ENCODE measurements around the gene TPR. TPM values are rescaled to one million over a fixed set of nuclear protein-coding genes. Genes with fewer than 3 reads are reported as not detected.
"Not testable (repeated sequence)": the region's sequence is repeated elsewhere in the genome, so short reads cannot be mapped to it uniquely, and the experiment has no call there.

Gene TPR
- 244 and 250 TPM in 2 replicates for total RNA-seq

DNA sequence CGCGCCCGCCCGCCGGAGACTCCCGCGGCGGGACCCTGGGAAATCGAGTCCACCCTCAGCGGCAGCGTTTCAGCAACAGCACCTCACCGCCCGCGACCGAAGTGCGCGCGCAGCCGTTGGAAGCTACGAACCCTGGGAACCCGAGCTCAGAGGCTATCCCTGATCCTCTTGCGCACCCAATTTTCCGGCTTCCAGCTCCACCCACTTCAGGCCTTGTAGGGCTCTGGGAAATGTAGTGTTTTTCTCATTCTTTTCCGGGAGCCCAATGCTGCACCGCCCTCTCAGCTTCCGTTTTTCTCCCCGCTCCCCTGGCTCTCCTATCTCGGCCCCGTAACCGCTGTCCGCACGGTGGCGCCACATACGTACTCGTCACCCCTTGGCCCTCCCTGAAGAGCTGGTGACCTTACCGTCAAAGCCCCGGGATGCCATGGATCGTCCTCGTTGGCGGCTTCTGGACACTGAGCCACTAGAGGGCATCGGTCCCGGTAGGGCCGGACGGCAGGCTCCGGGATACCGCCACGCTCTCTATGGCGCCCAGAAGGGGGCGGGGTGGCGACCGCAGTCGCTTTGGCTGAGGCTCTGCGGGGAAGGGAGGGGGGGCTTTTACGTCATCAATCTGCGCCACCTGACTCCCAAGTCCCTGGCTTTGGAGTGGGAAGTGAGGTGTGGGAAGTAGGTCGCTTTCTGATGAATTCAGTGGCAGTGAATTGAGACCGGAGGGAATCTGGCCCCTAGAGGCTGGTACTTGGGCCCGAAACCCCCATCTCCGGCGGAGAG, at the start of gene TPR, which contains the start of gene ODR4:
Gene TPR, minus strand, starts transcription at position 102 of the 777 bp plus-strand sequence. CDS start 225 bp downstream, outside the sequence.
Gene ODR4, plus strand, starts transcription at position 687 of the 777 bp plus-strand sequence. CDS start 3,948 bp downstream, outside the sequence.
- intact Hi-C loops (cut with micrococcal nuclease), result loop anchor here (1.0 to 10.0 kb wide), 13 partner anchors 29 to 1620 kb away; partner anchors contain the start of genes IVNS1ABP, RNF2 and SWT1

DNA sequence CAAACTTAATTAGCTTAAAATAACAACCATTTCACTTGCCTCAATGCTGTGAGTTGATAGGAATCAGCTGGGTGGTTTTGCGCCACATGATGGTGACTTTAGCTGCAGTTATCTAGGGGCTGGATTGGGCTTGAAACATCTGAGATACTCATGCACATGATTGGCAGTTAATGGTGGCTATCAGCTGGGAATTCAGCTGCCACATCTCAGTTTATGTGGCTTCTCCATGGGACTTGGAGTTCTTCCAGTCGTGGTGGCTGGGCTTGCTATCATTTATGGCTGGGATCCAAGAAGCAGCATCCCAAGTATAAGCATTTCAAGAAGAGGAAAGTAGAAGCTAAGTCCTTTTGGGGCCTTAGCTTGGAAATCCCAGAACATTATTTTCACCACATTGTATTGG, 49.5 kb upstream of the TPR start:
- intact Hi-C loops (cut with micrococcal nuclease), result no loop called here

DNA sequence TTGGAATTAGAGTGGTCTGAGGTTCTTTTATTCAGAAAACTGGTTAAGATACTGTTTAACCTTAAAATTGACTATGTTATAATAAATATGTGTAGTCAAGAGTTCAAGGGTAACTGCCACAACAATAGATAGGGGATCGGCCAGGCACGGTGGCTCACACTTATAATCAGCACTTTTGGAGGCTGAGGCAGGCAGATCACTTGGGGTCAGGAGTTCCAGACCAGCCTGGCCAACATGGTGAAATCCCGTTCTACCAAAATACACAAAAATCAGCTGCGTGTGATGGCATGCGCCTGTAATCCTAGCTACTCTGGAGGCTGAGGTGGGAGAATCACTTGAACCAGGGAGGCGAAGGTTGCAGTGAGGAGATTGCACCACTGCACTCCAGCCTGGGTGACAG, 46.4 kb upstream of the TPR start:
- intact Hi-C loops (cut with micrococcal nuclease), result loop anchor here (1.0 to 2.0 kb wide), 2 partner anchors 17 to 47 kb away; partner anchors contain the start of genes ODR4 and TPR

DNA sequence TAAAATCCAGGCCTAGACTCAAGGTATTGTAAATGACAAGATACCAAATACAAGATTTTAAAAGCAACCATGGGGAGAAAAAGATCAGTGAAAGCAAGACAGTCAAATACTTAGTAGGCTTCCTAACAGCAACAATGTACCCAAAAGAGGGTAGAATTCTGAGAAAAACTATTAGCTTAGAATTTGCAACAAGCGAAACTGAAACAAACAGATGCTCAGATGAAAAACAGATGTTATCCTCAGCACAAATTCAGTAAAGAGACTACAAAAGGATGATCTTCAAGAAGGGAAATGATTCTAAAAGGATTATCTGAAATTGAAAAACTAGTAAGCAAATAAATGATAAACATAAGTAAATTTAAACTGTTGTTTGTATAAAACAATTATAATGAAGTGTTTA, 45.9 kb upstream of the TPR start:
- intact Hi-C loops (cut with micrococcal nuclease), result loop anchor here (1.0 to 2.0 kb wide), 3 partner anchors 11 to 46 kb away; partner anchors contain the start of genes ODR4 and TPR

DNA sequence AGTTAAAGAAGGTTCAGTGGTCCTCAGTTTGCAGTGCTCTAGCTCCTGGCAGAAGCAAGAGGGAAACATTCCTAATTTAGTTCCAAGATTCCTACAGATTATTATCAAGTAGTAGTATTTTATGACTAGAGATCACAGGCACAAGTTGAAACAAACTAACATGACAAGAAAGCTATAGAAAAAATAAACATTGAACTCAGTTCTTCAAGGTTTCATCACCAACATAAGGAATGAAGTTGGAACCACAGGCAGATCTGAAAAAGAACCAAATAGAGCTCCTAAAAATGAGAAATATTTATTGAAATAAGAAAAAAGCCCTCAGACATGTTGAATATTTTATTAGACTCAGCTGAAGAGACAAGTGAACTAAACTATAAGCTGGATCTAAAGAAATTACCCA, 45.3 kb upstream of the TPR start:
- intact Hi-C loops (cut with micrococcal nuclease), result loop anchor here (1.0 to 2.0 kb wide), 2 partner anchors 10 to 46 kb away; partner anchors contain the start of genes ODR4 and TPR

DNA sequence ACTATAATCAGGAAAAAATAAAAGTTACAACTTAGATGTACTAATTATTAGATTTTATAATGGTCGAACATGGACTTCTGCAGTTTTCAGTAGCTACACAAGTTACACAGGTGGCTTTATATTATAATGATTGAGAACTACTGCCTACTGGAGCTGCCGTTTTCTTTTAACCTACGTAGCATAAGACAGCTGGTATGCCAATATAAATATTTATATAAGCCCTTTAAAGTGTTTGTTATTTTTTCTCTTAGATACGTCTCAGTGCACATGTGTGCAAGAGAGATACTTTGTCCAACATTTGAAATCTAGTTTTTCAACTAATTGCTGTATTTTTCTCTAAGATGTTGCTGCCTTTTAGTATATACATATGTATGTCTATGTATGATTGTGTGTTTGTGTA, 43.5 kb upstream of the TPR start:
- intact Hi-C loops (cut with micrococcal nuclease), result no loop called here

DNA sequence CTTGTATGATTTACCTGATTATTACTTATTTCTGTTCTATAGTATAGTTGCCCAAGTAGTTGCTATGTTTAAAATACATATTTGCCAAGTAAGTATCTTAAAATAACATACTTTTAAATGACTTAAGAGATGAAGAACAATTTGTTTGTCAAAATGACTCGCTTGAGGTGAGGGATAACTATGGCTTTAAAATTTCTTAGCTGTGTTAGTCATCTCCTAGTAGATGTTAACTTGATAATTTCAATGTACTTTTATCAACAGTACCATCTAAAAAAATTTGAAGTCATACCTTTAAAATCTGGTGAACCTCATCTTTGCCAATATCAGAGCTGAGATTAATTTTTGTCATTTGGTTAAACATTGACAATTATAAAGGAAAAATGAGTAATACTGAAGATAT, 38.3 kb upstream of the TPR start:
- intact Hi-C loops (cut with micrococcal nuclease), result no loop called here

DNA sequence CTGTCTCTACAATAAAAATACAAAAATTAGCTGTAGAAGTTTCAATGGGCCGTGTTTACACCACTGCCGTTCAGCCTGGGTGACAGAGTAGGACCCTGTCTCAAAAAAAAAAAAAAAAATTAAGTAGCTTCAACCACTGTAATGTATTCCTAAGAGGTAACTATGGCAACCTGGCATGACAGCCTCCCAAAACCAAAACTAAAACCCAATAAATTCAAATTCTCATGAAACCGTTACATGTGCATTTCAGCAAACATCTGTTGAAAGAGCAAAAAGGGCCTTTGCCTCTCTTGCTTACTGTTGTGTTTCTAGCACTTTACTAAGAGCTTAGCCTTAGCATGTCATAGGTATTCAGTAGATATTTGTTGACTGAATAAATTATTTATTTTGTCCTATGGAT, 34.0 kb upstream of the TPR start:
- intact Hi-C loops (cut with micrococcal nuclease), result no loop called here

DNA sequence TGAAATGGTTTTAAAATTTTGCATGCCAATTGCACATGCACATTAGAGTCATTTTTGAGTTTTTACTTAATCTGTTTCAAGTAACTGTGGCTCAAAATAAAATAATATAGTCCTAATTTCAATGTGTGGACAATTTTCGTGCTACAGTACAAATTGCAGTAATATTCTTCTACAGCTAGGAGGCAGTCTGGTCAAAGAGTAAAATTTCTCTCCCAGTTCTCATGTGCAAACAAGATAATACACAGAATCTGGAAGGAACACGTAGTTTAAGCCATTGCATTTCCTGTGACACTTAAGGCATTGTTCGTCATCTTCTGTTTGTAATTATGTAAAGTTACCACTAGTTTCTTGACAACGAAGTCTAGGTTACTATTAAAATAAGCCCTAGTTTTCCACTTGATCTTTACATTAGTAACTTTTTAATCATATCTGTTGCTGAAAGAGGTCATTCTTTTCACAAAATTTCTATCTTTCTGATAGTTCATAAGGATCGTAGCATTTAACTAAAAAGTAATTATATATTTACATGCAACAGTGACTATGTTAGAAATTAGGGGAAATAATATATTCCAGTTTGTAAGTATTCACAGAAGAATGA, 29.5 kb upstream of the TPR start:
- intact Hi-C loops (cut with micrococcal nuclease), result loop anchor here (1.0 to 2.0 kb wide), 10 partner anchors 17 to 582 kb away; partner anchors contain the start of genes ODR4, PTGS2 and TPR

DNA sequence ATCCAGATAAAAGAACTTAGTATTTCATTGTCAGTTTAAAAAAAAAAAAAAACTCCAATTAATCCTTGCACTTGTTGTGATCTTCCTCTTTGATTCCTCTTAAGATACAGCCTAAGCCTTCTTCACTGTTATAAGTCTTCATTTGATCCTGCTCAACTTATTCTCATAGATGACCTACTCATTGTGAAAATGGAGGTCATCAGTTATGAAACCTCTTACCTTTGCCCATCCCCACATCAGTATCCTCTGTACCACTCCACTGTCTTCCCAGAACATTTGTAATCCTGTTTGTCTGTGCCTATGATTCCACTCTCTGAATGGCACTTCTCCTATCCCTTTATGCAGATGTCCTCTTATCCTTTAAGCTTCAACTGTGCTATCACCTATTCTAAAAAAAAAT, 28.6 kb upstream of the TPR start:
- intact Hi-C loops (cut with micrococcal nuclease), result loop anchor here (1.0 to 2.0 kb wide), 10 partner anchors 18 to 583 kb away; partner anchors contain the start of genes ODR4, PTGS2 and TPR

DNA sequence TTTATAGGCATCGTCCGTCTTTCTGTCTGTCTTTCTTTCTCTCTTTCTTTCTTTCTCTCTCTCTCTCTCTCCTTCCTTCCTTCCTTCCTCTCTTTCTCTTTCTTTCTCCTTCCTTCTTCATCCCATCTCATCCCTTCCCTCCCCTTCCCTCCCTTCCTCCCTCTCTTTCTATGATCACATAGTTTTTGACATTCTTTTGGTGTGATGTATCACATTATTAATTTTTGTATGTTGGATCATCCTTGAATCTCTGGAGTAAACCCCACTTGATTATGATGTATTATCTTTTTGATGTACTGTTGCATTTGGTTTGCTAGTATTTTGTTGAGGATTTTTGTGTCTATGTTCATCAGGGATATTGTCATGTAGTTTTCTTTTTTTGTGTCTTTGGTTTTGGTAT, 26.4 kb upstream of the TPR start:
- intact Hi-C loops (cut with micrococcal nuclease), result not testable (repeated sequence)

DNA sequence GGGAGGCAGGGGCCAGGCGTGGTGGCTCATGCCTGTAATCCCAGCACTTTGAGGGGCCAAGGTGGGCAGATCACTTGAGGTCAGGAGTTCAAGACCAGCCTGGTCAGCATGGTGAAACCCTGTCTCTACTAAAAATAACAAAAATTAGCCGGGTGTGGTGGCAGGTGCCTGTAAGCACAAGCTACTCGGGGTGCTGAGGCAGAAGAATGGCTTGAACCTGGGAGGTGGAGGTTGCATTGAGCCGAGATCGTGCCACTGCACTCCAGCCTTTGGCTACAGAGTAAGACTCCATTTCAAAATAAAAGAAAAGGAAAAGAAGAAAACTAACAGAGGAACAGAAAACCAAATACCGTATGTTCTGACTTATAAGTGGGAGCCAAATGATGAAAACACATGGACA, 17.7 kb upstream of the TPR start:
- intact Hi-C loops (cut with micrococcal nuclease), result not testable (repeated sequence)

DNA sequence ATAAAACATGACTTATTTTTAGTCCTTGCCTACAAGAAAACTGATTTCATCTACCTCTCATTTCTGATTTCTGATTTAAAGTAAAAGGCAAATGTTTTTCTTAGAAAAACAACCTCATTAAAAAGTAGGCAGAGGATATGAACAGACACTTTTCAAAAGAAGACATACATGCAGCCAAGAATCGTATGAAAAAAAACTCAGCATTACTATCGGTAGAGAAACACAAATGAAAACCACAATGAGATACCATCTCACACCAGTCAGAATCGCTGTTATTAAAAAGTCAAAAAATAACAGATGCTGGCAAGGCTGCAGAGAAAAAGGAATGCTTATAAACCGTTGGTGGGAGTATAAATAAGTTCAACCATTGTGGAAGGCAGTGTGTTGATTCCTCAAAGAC, 16.8 kb upstream of the TPR start:
- intact Hi-C loops (cut with micrococcal nuclease), result no loop called here

DNA sequence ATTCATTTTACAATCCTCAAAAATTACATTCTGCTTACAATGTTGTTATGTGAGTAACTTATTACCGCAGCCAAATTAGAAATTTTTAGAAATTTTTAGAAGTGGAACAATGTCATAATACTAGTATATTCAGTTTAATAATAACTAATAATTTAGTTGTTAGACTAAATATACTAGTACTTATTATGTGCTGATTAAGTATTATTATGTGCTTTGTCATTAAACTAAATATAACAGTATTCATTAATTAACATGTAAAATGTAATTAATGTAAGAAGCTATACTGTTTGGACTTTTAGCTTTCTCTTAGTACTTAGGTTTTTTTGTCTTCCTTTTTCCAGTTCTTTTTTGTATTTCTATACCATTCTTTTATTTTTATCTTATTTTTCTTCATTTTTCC, 15.9 kb upstream of the TPR start:
- intact Hi-C loops (cut with micrococcal nuclease), result no loop called here

DNA sequence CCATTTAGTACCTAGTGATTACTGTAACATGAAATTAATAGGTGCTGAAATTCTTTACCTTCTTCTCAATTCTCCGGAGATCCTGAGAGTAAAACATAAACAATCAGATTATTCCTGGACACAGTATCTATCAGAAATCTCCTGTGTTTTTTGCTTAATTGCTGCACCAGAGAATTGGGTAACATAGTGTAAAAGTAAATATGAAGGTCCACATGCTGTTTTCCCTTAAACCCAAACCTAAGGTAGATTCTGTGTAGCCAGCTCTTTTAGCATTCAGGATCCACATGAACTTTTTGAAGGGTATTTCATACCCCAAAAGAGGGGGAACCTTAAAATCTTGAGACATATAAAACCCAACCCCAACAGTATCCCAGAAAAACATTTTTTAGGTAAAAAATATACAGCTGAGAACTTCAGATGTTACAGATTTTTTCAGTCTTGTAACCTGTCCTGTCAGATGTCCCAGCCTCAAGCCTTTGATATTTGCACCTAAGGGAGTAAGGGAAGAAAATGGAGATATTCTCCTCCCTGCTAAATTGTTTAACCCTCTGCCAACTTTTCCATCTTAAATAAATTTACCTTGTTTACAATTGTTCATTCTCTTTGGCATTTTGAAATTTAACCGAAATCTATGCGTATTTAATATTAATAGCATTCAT, 11.8 kb upstream of the TPR start:
- intact Hi-C loops (cut with micrococcal nuclease), result no loop called here

DNA sequence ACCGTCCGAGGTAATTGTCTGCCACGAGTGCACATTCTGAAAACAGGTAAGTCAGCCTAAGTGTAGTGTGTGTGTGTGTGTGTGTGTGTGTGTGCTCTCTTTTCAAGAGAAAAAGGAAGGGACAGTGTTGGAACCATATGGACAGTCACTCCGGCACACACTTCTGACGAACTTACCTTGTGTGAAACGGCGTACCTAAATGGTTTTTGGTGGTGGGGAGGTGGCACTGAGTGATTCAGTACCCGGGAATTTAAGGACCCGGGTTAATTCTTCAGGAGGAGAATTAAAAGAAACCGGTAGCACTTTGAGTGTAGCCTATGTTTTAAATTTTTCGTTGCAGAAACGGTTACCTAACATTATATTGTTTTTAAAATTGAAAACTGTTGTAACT, 871 bp upstream of the TPR start:
- intact Hi-C loops (cut with micrococcal nuclease), result loop anchor here (1.0 to 10.0 kb wide), 13 partner anchors 28 to 1621 kb away; partner anchors contain the start of genes IVNS1ABP, RNF2 and SWT1

DNA sequence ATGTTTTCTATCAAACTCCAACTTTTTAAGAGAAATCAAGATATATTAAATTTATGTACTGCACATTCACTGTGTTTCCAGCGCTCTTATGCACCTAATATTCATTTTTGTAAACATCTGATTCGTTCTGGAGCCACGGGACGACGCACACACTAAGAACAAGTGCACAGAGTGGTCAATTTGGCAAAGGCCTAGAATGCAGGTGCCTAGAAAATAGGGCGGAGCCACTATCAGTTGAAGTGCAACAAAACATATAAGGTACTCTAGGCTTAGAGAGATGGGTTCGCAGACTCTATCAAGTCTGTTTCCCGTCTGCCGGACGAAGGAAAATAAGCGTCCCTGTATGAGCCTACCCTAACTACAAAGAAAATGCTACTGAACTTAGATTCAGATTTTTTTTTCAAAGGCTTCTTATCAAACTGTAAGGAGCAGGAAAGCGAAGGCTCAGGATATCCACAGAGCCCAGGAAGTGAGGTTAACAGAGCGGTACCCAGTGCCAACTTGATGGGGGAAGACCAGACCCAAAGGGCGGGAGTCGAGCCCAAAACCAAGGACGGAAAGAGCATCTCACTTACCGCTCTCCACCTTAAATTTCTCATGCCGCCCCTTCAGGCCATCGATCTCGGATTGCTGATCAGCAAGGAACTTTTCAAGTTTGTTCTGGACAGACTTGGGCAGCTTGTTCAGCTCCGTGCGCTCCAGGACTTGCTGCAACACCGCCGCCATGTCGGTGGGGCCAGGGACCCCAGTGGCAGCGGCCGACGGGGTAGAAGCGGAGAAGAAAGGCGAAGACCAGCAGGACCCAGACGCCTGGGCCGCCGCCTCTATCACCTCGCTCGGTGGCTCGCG, 526 bp downstream of the TPR start:
- intact Hi-C loops (cut with micrococcal nuclease), result loop anchor here (1.0 to 10.0 kb wide), 14 partner anchors 30 to 1619 kb away; partner anchors contain the start of genes IVNS1ABP, RNF2 and SWT1

DNA sequence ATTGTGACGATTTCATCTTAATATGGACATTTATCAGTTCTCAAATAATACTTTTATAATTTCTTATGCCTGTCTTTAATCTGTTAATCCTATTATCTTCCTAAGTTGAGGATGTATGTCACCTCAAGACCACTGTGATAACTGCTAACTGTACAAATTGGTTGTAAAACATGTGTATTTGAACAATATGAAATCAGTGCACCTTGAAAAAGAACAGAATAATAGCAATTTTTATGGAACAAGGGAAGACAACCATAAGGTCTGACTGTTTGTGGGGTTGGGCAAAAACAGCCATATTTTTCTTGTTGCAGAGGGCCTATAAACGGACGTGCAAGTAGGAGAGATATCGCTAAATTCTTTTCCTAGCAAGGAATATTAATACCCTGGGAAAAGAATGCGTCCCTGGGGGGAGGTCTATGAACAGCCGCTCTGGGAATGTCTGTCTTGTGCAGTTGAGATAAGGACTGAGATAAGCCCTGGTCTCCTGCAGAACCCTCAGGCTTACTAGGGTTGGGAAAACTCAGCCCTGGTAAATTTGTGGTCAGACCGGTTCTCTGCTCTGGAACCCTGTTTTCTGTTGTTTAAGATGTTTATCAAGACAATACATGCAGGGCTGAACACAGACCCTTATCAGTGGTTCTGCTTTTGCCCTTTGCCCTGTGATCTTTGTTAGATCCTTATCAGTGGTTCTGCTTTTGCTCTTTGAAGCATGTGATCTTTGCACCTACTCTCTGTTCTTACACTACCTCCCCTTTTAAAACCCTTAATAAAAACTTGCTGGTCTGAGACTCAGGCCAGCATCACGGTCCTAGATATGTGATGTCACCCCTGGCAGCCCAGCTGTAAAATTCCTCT, 27.0 kb downstream of the TPR start:
- intact Hi-C loops (cut with micrococcal nuclease), result not testable (repeated sequence)

DNA sequence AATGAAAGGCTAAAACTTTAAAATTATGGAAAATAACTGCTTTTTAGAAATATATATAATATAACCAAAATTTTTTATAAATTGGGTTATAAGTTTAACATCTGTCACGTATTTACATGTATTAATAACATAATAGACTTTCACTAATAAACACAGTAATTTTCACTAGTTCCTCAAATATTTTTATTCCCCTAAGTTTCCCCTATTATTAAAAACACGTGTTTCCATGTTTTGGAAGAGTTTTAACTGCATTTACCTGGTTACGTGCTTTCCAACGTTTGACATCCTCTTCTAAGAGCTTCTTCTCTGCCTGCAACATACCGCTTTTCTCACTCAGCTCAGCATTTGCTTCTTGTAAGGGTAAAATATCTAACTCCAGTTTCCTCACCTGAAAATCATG, 34.3 kb downstream of the TPR start:
- intact Hi-C loops (cut with micrococcal nuclease), result no loop called here

DNA sequence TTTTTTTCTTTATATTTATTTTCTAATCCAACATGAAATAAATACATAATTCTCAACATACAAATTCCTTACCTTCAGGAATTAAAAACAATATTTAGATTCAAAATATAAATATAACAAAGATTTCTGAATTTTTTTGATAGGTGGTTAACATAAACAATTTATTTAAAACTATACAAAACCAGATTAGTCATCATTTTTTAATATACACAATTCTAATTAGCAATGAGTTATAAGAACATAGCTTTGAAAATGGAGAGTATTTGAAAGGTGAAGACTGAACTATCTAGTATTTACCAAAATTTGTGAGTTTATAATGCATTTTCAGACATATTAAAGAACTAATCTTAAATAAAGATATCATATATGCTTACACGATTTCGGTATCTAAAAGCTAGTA, 37.5 kb downstream of the TPR start:
- intact Hi-C loops (cut with micrococcal nuclease), result no loop called here

Measured in T-helper 1 cell treated with Interleukin-12 subunit alpha and Interleukin-12 subunit beta and Interleukin-4 antibody, amounts not matched to agents 30 ng/mL and 1 ng/mL, for 36 hours (primary cell).